Trophoblast cell (in vitro differentiated cells and primary cell): Measurements from ENCODE around the gene ATP6AP1.

ENCODE experiments used
- DNase-seq, 2 donors: peaks; one replicate each; pipeline ENCODE4 v3.0.0-alpha.2; 2016
- H2AFZ ChIP-seq: 2 replicates; pipeline ENCODE4 v1.6.1; 2013; ENCODE audit warnings: low read length, moderate library complexity, mild to moderate bottlenecking; ENCODE audit not compliant: insufficient read depth, poor library complexity
- H2AK5ac ChIP-seq: 2 replicates; pipeline ENCODE4 v1.6.1; 2013; ENCODE audit warnings: mild to moderate bottlenecking, low read length
- H2BK120ac ChIP-seq: 2 replicates; pipeline ENCODE4 v1.6.1; 2013; ENCODE audit warnings: low read length, mild to moderate bottlenecking, moderate library complexity; ENCODE audit not compliant: insufficient read depth, poor library complexity
- H2BK12ac ChIP-seq: 2 replicates; pipeline ENCODE4 v1.6.1; 2013; ENCODE audit warnings: mild to moderate bottlenecking, low read length, moderate library complexity
- H2BK5ac ChIP-seq: 2 replicates; pipeline ENCODE4 v1.6.1; 2013; ENCODE audit warnings: low read length, low read depth, moderate library complexity, mild to moderate bottlenecking; ENCODE audit not compliant: poor library complexity
- H3K14ac ChIP-seq: 2 replicates; pipeline ENCODE4 v1.6.1; 2013; ENCODE audit warnings: mild to moderate bottlenecking, low read length
- H3K18ac ChIP-seq: 2 replicates; pipeline ENCODE4 v1.6.1; 2013; ENCODE audit warnings: mild to moderate bottlenecking, low read length
- H3K23ac ChIP-seq: 2 replicates; pipeline ENCODE4 v1.6.1; 2013; ENCODE audit warnings: low read length
- H3K27ac ChIP-seq: 2 replicates; pipeline ENCODE4 v1.5.1; 2013; ENCODE audit warnings: low read depth, mild to moderate bottlenecking, inconsistent platforms, low read length, moderate library complexity
- H3K27me3 ChIP-seq: 2 replicates; pipeline ENCODE4 v1.6.1; 2013; ENCODE audit warnings: inconsistent platforms, mild to moderate bottlenecking, low read length, moderate library complexity; ENCODE audit not compliant: insufficient read depth
- H3K36me3 ChIP-seq, 2 experiments: 1 replicate in 1 of 2; 2 replicates in 1 of 2; pipeline ENCODE4 v1.6.1; 2013; ENCODE audit warnings: low read length in 2 of 2, mild to moderate bottlenecking in 2 of 2, moderate library complexity in 1 of 2; ENCODE audit not compliant: insufficient read depth in 2 of 2, control insufficient read depth in 1 of 2
- H3K4ac ChIP-seq: 2 replicates; pipeline ENCODE4 v1.6.1; 2013; ENCODE audit warnings: low read depth, mild to moderate bottlenecking, low read length, moderate library complexity
- H3K4me1 ChIP-seq, 2 experiments: 1 replicate in 1 of 2; 2 replicates in 1 of 2; pipeline ENCODE4 v1.6.1; 2013; ENCODE audit warnings: low read length in 2 of 2, mild to moderate bottlenecking in 2 of 2, moderate library complexity in 1 of 2; ENCODE audit not compliant: insufficient read depth in 2 of 2, control insufficient read depth in 1 of 2
- H3K4me2 ChIP-seq: 2 replicates; pipeline ENCODE4 v1.6.1; 2013; ENCODE audit warnings: inconsistent platforms, mild to moderate bottlenecking, low read length, moderate library complexity
- H3K4me3 ChIP-seq: 2 replicates; pipeline ENCODE4 v1.5.1; 2013; ENCODE audit warnings: mild to moderate bottlenecking, low read depth, low read length, inconsistent platforms
- H3K79me1 ChIP-seq: one replicate; pipeline ENCODE4 v1.6.1; 2013; ENCODE audit warnings: low read length
- H3K79me2 ChIP-seq: 2 replicates; pipeline ENCODE4 v1.6.1; 2013; ENCODE audit warnings: low read length, mild to moderate bottlenecking; ENCODE audit not compliant: control insufficient read depth, insufficient read depth, poor library complexity
- H3K9ac ChIP-seq: 2 replicates; pipeline ENCODE4 v1.6.1; 2013; ENCODE audit warnings: mild to moderate bottlenecking, low read length
- H3K9me3 ChIP-seq: 2 replicates; pipeline ENCODE4 v1.6.1; 2013; ENCODE audit warnings: low read depth, mild to moderate bottlenecking, control low read depth, inconsistent platforms, low read length; ENCODE audit not compliant: insufficient read depth
- H4K12ac ChIP-seq: 2 replicates; pipeline ENCODE4 v1.6.1; 2013; ENCODE audit warnings: low read depth, mild to moderate bottlenecking, low read length, moderate library complexity
- H4K8ac ChIP-seq: 2 replicates; pipeline ENCODE4 v1.6.1; 2013; ENCODE audit warnings: low read depth, mild to moderate bottlenecking, low read length, moderate library complexity
- H4K91ac ChIP-seq: one replicate; pipeline ENCODE4 v1.6.1; 2013; ENCODE audit warnings: low read depth, mild to moderate bottlenecking, low read length, moderate library complexity
- WGBS: extraction: QIAGEN DNeasy Blood & Tissue Kit; methylation state at CpG from one replicate; pipeline ENCODE4 v1.1.7; 2013; ENCODE audit warnings: missing lambda C conversion rate; ENCODE audit not compliant: insufficient read length, insufficient coverage; ENCODE audit errors: extremely low coverage; 5-methylcytosine and 5-hydroxymethylcytosine counted together

ATP6AP1 gene

GRCh38 chrX:154441564-154441963, 13.1 kb downstream of the ATP6AP1 start:
- no peak overlapping the region for H2BK5ac ChIP-seq
- no peak overlapping the region for H2AFZ ChIP-seq
- H3K4ac ChIP-seq = no peak overlapping the region
- H3K9ac ChIP-seq = no peak overlapping the region
- H4K91ac ChIP-seq = no peak overlapping the region
- H3K4me2 ChIP-seq = no peak overlapping the region
- H4K12ac ChIP-seq = no peak overlapping the region
- peaks cover 16 to 20% of the 10 kb centered on the region in 2 experiments for H3K4me1 ChIP-seq
- peaks cover 55 to 57% of the 10 kb centered on the region in 2 experiments for H3K36me3 ChIP-seq
- no peak overlapping the region for H2BK12ac ChIP-seq
- H3K4me3 ChIP-seq = no peak overlapping the region
- H3K79me2 ChIP-seq = peaks cover 24% of the 10 kb centered on the region
- H3K14ac ChIP-seq = no peak overlapping the region
- no peak overlapping the region for H3K23ac ChIP-seq
- H3K18ac ChIP-seq = no peak overlapping the region
- WGBS = no CpG with 5 or more reads among the region's 11 CpGs
- H2AK5ac ChIP-seq = no peak overlapping the region
- H3K27me3 ChIP-seq = no peaks in the 10 kb centered on the region
- no peaks in the 10 kb centered on the region for H3K9me3 ChIP-seq
- no peak overlapping the region for H2BK120ac ChIP-seq
- no peak overlapping the region for H3K27ac ChIP-seq
- H4K8ac ChIP-seq = no peak overlapping the region
- no peak for DNase-seq
- peaks cover 21% of the 10 kb centered on the region for H3K79me1 ChIP-seq

GRCh38 chrX:154441984-154442707, 13.7 kb downstream of the ATP6AP1 start:
- H3K23ac ChIP-seq = no peak overlapping the region
- H3K27ac ChIP-seq = no peak overlapping the region
- no peak overlapping the region for H3K18ac ChIP-seq
- no peaks in the 10 kb centered on the region for H3K27me3 ChIP-seq
- no peak overlapping the region for H3K9ac ChIP-seq
- H4K91ac ChIP-seq = no peak overlapping the region
- H4K8ac ChIP-seq = no peak overlapping the region
- H2AFZ ChIP-seq = no peak overlapping the region
- H3K36me3 ChIP-seq = peaks cover 60 to 63% of the 10 kb centered on the region in 2 experiments
- no peak overlapping the region for H2BK12ac ChIP-seq
- H3K4me2 ChIP-seq = no peak overlapping the region
- no peak overlapping the region for H2BK120ac ChIP-seq
- H4K12ac ChIP-seq = no peak overlapping the region
- no CpG with 5 or more reads among the region's 21 CpGs for WGBS
- H3K4me3 ChIP-seq = no peak overlapping the region
- no peak overlapping the region for H2BK5ac ChIP-seq
- no peak overlapping the region for H3K4ac ChIP-seq
- peaks cover 16 to 20% of the 10 kb centered on the region in 2 experiments for H3K4me1 ChIP-seq
- peaks cover 17% of the 10 kb centered on the region for H3K79me1 ChIP-seq
- H3K79me2 ChIP-seq = peaks cover 20% of the 10 kb centered on the region
- DNase-seq = no peak
- H2AK5ac ChIP-seq = no peak overlapping the region
- no peak overlapping the region for H3K14ac ChIP-seq
- H3K9me3 ChIP-seq = no peaks in the 10 kb centered on the region

GRCh38 chrX:154443479-154443910, 15.0 kb downstream of the ATP6AP1 start:
- Histone ChIP-seq H3K27me3 (no peaks in the 10 kb centered on the region), H3K4me2 (peak overlapping the region; percentile 50), H4K12ac (peak overlapping the region; percentile 86), H2BK5ac (peak overlapping the region; percentile 66), H3K4me3 (no peak overlapping the region), H4K91ac (peak overlapping the region; percentile 76), H3K27ac (no peak overlapping the region), H3K14ac (peak overlapping the region; percentile 32), H2AFZ (peak overlapping the region; percentile 64), H3K4ac (peak overlapping the region; percentile 4), H3K79me2 (peaks cover 7% of the 10 kb centered on the region), H3K9ac (peak overlapping the region; percentile 9), H3K18ac (no peak overlapping the region), H2BK120ac (peak overlapping the region; percentile 70), H3K36me3 (peaks cover 66 to 72% of the 10 kb centered on the region in 2 experiments), H3K23ac (no peak overlapping the region), H2AK5ac (peak overlapping the region; percentile 30), H2BK12ac (no peak overlapping the region), H3K9me3 (no peaks in the 10 kb centered on the region), H3K4me1 (peaks cover 9 to 14% of the 10 kb centered on the region in 2 experiments), H3K79me1 (peaks cover 13% of the 10 kb centered on the region), H4K8ac (peak overlapping the region; percentile 36)
- WGBS = no CpG with 5 or more reads among the region's 10 CpGs
- peak; percentile 40 to 60 for DNase-seq

GRCh38 chrX:154443992-154444754, 15.7 kb downstream of the ATP6AP1 start, which contains the start of gene FAM50A:
Gene FAM50A (plus strand): TSS chrX:154444141. CDS start chrX:154444236, 95 bp downstream.
- peak within 1 kb of the TSS; percentile 84 for H3K9ac ChIP-seq
- no peak within 1 kb of the TSS for H3K23ac ChIP-seq
- H3K27me3 ChIP-seq = no peaks in the 10 kb centered on the region
- H4K8ac ChIP-seq = peak within 1 kb of the TSS; percentile 88
- DNase-seq = peak; percentile 69 to 77
- H4K91ac ChIP-seq = peak within 1 kb of the TSS; percentile 95
- H3K4me1 ChIP-seq = peaks cover 6 to 14% of the 10 kb centered on the region in 2 experiments
- peak within 1 kb of the TSS; percentile 79 for H3K4me3 ChIP-seq
- H2BK120ac ChIP-seq = peak within 1 kb of the TSS; percentile 91
- peak within 1 kb of the TSS; percentile 64 for H2AFZ ChIP-seq
- peak within 1 kb of the TSS; percentile 94 for H4K12ac ChIP-seq
- peaks cover 7% of the 10 kb centered on the region for H3K79me2 ChIP-seq
- peak within 1 kb of the TSS; percentile 71 for H3K4ac ChIP-seq
- no CpG with 5 or more reads among the region's 94 CpGs for WGBS
- peak within 1 kb of the TSS; percentile 4 for H2BK12ac ChIP-seq
- peaks cover 66 to 72% of the 10 kb centered on the region in 2 experiments for H3K36me3 ChIP-seq
- peak within 1 kb of the TSS; percentile 76 for H2AK5ac ChIP-seq
- H3K9me3 ChIP-seq = no peaks in the 10 kb centered on the region
- H3K27ac ChIP-seq = peak within 1 kb of the TSS; percentile 79
- peak within 1 kb of the TSS; percentile 89 for H3K4me2 ChIP-seq
- H2BK5ac ChIP-seq = peak within 1 kb of the TSS; percentile 80
- H3K79me1 ChIP-seq = peaks cover 13% of the 10 kb centered on the region
- H3K14ac ChIP-seq = peak within 1 kb of the TSS; percentile 96
- peak within 1 kb of the TSS; percentile 94 for H3K18ac ChIP-seq
